Mammary epithelial cell (primary cell): ENCODE measurements around the gene INKA2.

Experiments used
- CTCF ChIP-seq, 2 donors: IDR thresholded peaks in 1 of 2; conservative IDR thresholded peaks in 1 of 2; 2 replicates each; pipeline ENCODE4 v1.5.1; 2011 to 2012; ENCODE audit warnings: inconsistent platforms in 2 of 2, low read length in 2 of 2, mild to moderate bottlenecking in 2 of 2, control low read depth in 1 of 2, low read depth in 1 of 2; ENCODE audit not compliant: insufficient read depth in 1 of 2; ENCODE audit errors: extremely low read depth in 1 of 2
- EZH2 ChIP-seq: IDR thresholded peaks from 2 replicates; pipeline ENCODE4 v1.6.1; 2012; ENCODE audit warnings: low read length, inconsistent platforms, borderline replicate concordance

- TF ChIP-seq CTCF (conservative IDR thresholded peaks at IDR 0.05 in 1 of 2, IDR thresholded peaks at IDR 0.05 in 1 of 2; ENCODE audit: extremely low read depth in 1 of 2, insufficient read depth in 1 of 2, low read depth in 1 of 2, low read length in 2 of 2) (no peak), EZH2 (no peak)
Observed at GRCh38 chr1:111768023-111768422, 28.8 kb upstream of the INKA2 start.
